ENCODE data around the gene TBC1D4. TPM values are rescaled to one million over a fixed set of nuclear protein-coding genes. Genes with fewer than 3 reads are reported as not detected.

The TBC1D4 gene
- total RNA-seq, 1 experiment from 2014 or later, result 15.1 TPM

GRCh38 chr13:75513271-75513670, 31.3 kb upstream of the TBC1D4 start:
- intact Hi-C loops (cut with micrococcal nuclease), result no loop called here
- CTCF ChIA-PET, result no interaction called here
- H2AFZ ChIP-seq (ENCODE audit: low read length), result no peak overlapping the region

GRCh38 chr13:75512253-75512652, 30.3 kb upstream of the TBC1D4 start:
- H3K9ac ChIP-seq (ENCODE audit: low read length), result no peak overlapping the region
- H2AFZ ChIP-seq (ENCODE audit: low read length), result no peak overlapping the region
- POLR2A ChIA-PET (ENCODE audit: unreplicated experiment), result no interaction called here
- H3K4me2 ChIP-seq (ENCODE audit: low read length), result no peak overlapping the region
- no peaks in the 10 kb centered on the region for H3K79me2 ChIP-seq (ENCODE audit: low read length)
- H3K9me3 ChIP-seq (ENCODE audit: low read length), result no peaks in the 10 kb centered on the region
- no peaks in the 10 kb centered on the region for H4K20me1 ChIP-seq (ENCODE audit: low read length)
- intact Hi-C loops (cut with micrococcal nuclease), result no loop called here
- H3K4me3 ChIP-seq (ENCODE audit: low read length), result no peak overlapping the region
- ATAC-seq, result no peak
- H3F3A ChIP-seq (ENCODE audit: low read length, unreplicated experiment), result no peaks in the 10 kb centered on the region
- no peak overlapping the region for H3K27ac ChIP-seq (ENCODE audit: low read length)
- H3K27me3 ChIP-seq (ENCODE audit: low read length), result no peaks in the 10 kb centered on the region
- H3K36me3 ChIP-seq (ENCODE audit: low read depth, low read length), result no peaks in the 10 kb centered on the region
- H3K4me1 ChIP-seq (ENCODE audit: insufficient read depth, low read length), result no peaks in the 10 kb centered on the region
- no peak for DNase-seq
- CTCF ChIA-PET, result no interaction called here
- TF ChIP-seq EZH2phosphoT487 (IDR thresholded peaks at IDR 0.05; ENCODE audit: borderline replicate concordance, low read length) (no peak), EZH2 (IDR thresholded peaks at IDR 0.05; ENCODE audit: low read length, unreplicated experiment) (no peak), CTCF (conservative IDR thresholded peaks at IDR 0.05; ENCODE audit: low read depth, low read length) (no peak)
- H3K9me2 ChIP-seq (replicated peaks; ENCODE audit: low read length), result no peaks in the 10 kb centered on the region
- BruUV-seq (replicated peaks), result no TSS peak

More at GRCh38 chr13:75513271-75513670, 31.3 kb upstream of the TBC1D4 start:
- Histone ChIP-seq H3F3A (ENCODE audit: low read length, unreplicated experiment) (no peaks in the 10 kb centered on the region), H3K9me2 (replicated peaks; ENCODE audit: low read length) (no peaks in the 10 kb centered on the region), H3K4me2 (ENCODE audit: low read length) (no peak overlapping the region), H3K9me3 (ENCODE audit: low read length) (no peaks in the 10 kb centered on the region), H3K79me2 (ENCODE audit: low read length) (no peaks in the 10 kb centered on the region), H3K27ac (ENCODE audit: low read length) (no peak overlapping the region), H3K27me3 (ENCODE audit: low read length) (no peaks in the 10 kb centered on the region), H3K4me3 (ENCODE audit: low read length) (no peak overlapping the region), H3K4me1 (ENCODE audit: insufficient read depth, low read length) (no peaks in the 10 kb centered on the region), H3K36me3 (ENCODE audit: low read depth, low read length) (no peaks in the 10 kb centered on the region), H3K9ac (ENCODE audit: low read length) (no peak overlapping the region), H4K20me1 (ENCODE audit: low read length) (no peaks in the 10 kb centered on the region)
- DNase-seq (no peak), ATAC-seq (no peak)
- no peak for TF ChIP-seq CTCF (conservative IDR thresholded peaks at IDR 0.05; ENCODE audit: low read depth, low read length)
- TF ChIP-seq EZH2 (IDR thresholded peaks at IDR 0.05; ENCODE audit: low read length, unreplicated experiment), result no peak
- no peak for TF ChIP-seq EZH2phosphoT487 (IDR thresholded peaks at IDR 0.05; ENCODE audit: borderline replicate concordance, low read length)
- POLR2A ChIA-PET (ENCODE audit: unreplicated experiment), result no interaction called here
- no TSS peak for BruUV-seq (replicated peaks)

- DNase-seq (no peak), ATAC-seq (no peak)
- intact Hi-C loops (cut with micrococcal nuclease), result no loop called here
- Histone ChIP-seq H3K4me2 (ENCODE audit: low read length) (no peak overlapping the region), H3K9me3 (ENCODE audit: low read length) (no peaks in the 10 kb centered on the region), H3F3A (ENCODE audit: low read length, unreplicated experiment) (no peaks in the 10 kb centered on the region), H3K4me3 (ENCODE audit: low read length) (no peak overlapping the region), H3K4me1 (ENCODE audit: insufficient read depth, low read length) (no peaks in the 10 kb centered on the region), H3K27ac (ENCODE audit: low read length) (no peak overlapping the region), H3K9ac (ENCODE audit: low read length) (no peak overlapping the region), H4K20me1 (ENCODE audit: low read length) (no peaks in the 10 kb centered on the region), H3K36me3 (ENCODE audit: low read depth, low read length) (no peaks in the 10 kb centered on the region), H2AFZ (ENCODE audit: low read length) (no peak overlapping the region), H3K9me2 (replicated peaks; ENCODE audit: low read length) (no peaks in the 10 kb centered on the region), H3K79me2 (ENCODE audit: low read length) (no peaks in the 10 kb centered on the region), H3K27me3 (ENCODE audit: low read length) (no peaks in the 10 kb centered on the region)
- POLR2A ChIA-PET (ENCODE audit: unreplicated experiment), result no interaction called here
- CTCF ChIA-PET, result no interaction called here
- no peak for TF ChIP-seq CTCF (conservative IDR thresholded peaks at IDR 0.05; ENCODE audit: low read depth, low read length)
- TF ChIP-seq EZH2 (IDR thresholded peaks at IDR 0.05; ENCODE audit: low read length, unreplicated experiment), result no peak
- no peak for TF ChIP-seq EZH2phosphoT487 (IDR thresholded peaks at IDR 0.05; ENCODE audit: borderline replicate concordance, low read length)
- BruUV-seq (replicated peaks), result no TSS peak
Measured at GRCh38 chr13:75511051-75511625, 29.2 kb upstream of the TBC1D4 start.
